ENCODE results near the gene ADRB1.

Gene ADRB1

GRCh38 chr10:114026189-114027040 is 17.3 kb upstream of the ADRB1 start:
- DNase-seq, result no peak

- DNase-seq, result no peak
Observed at GRCh38 chr10:114027041-114027394, 16.6 kb upstream of the ADRB1 start.

- DNase-seq, result no peak
Observed at GRCh38 chr10:114027951-114028350, 15.7 kb upstream of the ADRB1 start.

GRCh38 chr10:114028425-114028824 is 15.2 kb upstream of the ADRB1 start:
- DNase-seq, result no peak

GRCh38 chr10:114029655-114030054 is 14.0 kb upstream of the ADRB1 start:
- DNase-seq, result no peak

- DNase-seq, result no peak
Observed at GRCh38 chr10:114030140-114030539, 13.5 kb upstream of the ADRB1 start.

- DNase-seq, result no peak
Observed at GRCh38 chr10:114031073-114031972, 12.3 kb upstream of the ADRB1 start.

GRCh38 chr10:114033566-114033965 is 10.1 kb upstream of the ADRB1 start:
- no peak for DNase-seq

GRCh38 chr10:114034923-114035645 is 8.6 kb upstream of the ADRB1 start:
- no peak for DNase-seq

- no peak for DNase-seq
Observed at GRCh38 chr10:114035791-114036190, 7.9 kb upstream of the ADRB1 start.

- no peak for DNase-seq
Observed at GRCh38 chr10:114038819-114039218, 4.8 kb upstream of the ADRB1 start.

GRCh38 chr10:114041166-114041565 is 2.5 kb upstream of the ADRB1 start:
- DNase-seq, result no peak

GRCh38 chr10:114042895-114043531 is 653 bp upstream of the ADRB1 start:
- no peak for DNase-seq

GRCh38 chr10:114044247-114045135 is 825 bp downstream of the ADRB1 start:
- DNase-seq, result no peak

GRCh38 chr10:114045136-114046086 is 1.7 kb downstream of the ADRB1 start:
- no peak for DNase-seq

- DNase-seq, result no peak
Observed at GRCh38 chr10:114046087-114046458, 2.4 kb downstream of the ADRB1 start.

GRCh38 chr10:114048472-114048871 is 4.8 kb downstream of the ADRB1 start:
- DNase-seq, result no peak

GRCh38 chr10:114051714-114052113 is 8.0 kb downstream of the ADRB1 start:
- DNase-seq, result no peak

- DNase-seq, result no peak
Observed at GRCh38 chr10:114052255-114052654, 8.6 kb downstream of the ADRB1 start.

- no peak for DNase-seq
Observed at GRCh38 chr10:114053946-114054345, 10.3 kb downstream of the ADRB1 start.

- DNase-seq, result no peak
Observed at GRCh38 chr10:114057855-114058254, 14.2 kb downstream of the ADRB1 start.

All from NCI-H446 (cell line).